ENCODE results near the gene LUC7L2. TPM values are rescaled to one million over a fixed set of nuclear protein-coding genes. Genes with fewer than 3 reads are reported as not detected.

Gene LUC7L2
- total RNA-seq, 1 experiment from 2014 or later = 94.4 TPM

- no peak overlapping the region for H3K4me3 Mint-ChIP-seq
- H3K27me3 Mint-ChIP-seq (ENCODE audit: low read depth) = no peaks in the 10 kb centered on the region
- TF ChIP-seq E2F5 (CRISPR knock-in tag; IDR thresholded peaks at IDR 0.05) (no peak), ZNF396 (CRISPR knock-in tag; IDR thresholded peaks at IDR 0.05; ENCODE audit: borderline replicate concordance) (no peak), AFF4 (CRISPR knock-in tag; IDR thresholded peaks at IDR 0.05; ENCODE audit: borderline replicate concordance) (no peak), RELA (CRISPR knock-in tag; IDR thresholded peaks at IDR 0.05; ENCODE audit: borderline replicate concordance) (no peak), ATF1 (CRISPR knock-in tag; IDR thresholded peaks at IDR 0.05) (no peak), HMGA2 (CRISPR knock-in tag; IDR thresholded peaks at IDR 0.05) (no peak), EMX1 (CRISPR knock-in tag; IDR thresholded peaks at IDR 0.05) (no peak), JUN (CRISPR knock-in tag; IDR thresholded peaks at IDR 0.05) (no peak), OVOL2 (CRISPR knock-in tag; IDR thresholded peaks at IDR 0.05; ENCODE audit: borderline replicate concordance) (no peak), FOXK1 (CRISPR knock-in tag; IDR thresholded peaks at IDR 0.05) (no peak)
- TF ChIP-seq, protein P1, sequence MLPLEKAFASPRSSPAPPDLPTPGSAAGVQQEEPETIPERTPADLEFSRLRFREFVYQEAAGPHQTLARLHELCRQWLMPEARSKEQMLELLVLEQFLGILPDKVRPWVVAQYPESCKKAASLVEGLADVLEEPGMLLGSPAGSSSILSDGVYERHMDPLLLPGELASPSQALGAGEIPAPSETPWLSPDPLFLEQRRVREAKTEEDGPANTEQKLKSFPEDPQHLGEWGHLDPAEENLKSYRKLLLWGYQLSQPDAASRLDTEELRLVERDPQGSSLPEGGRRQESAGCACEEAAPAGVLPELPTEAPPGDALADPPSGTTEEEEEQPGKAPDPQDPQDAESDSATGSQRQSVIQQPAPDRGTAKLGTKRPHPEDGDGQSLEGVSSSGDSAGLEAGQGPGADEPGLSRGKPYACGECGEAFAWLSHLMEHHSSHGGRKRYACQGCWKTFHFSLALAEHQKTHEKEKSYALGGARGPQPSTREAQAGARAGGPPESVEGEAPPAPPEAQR (CRISPR knock-in tag; IDR thresholded peaks at IDR 0.05) = no peak
- TF ChIP-seq, protein P2, sequence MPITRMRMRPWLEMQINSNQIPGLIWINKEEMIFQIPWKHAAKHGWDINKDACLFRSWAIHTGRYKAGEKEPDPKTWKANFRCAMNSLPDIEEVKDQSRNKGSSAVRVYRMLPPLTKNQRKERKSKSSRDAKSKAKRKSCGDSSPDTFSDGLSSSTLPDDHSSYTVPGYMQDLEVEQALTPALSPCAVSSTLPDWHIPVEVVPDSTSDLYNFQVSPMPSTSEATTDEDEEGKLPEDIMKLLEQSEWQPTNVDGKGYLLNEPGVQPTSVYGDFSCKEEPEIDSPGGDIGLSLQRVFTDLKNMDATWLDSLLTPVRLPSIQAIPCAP (CRISPR knock-in tag; IDR thresholded peaks at IDR 0.05) = no peak
- H3K9me3 Mint-ChIP-seq = no peaks in the 10 kb centered on the region
- DNase-seq (ENCODE audit: low spot score) (no peak), ATAC-seq (no peak)
- no peak overlapping the region for H3K27ac Mint-ChIP-seq
- no peaks in the 10 kb centered on the region for H3K36me3 Mint-ChIP-seq
- no peaks in the 10 kb centered on the region for H3K4me1 Mint-ChIP-seq
- ChIA-PET CTCF (no interaction called here), POLR2A (no interaction called here)
Observed at GRCh38 chr7:139328375-139328774, 31.3 kb upstream of the LUC7L2 start.

DNA sequence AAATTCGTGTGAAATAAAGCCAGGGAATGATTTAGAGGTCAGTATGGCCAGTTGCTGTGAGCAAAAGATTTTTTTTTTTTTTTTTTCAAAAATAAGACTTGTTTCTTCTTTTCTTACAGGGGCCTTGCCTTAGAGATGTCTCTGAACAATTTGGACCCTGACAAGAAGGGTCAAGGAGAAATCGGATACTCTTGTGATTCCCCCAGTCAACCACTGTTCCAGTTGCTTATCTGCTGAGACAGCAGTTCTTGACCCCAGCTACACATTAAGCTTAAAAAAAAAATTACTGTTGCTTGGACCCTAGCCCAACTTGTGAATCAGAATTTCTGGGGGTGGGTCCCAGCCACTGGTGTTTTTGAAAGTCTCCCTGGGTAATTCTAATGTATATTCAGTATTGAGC, 30.6 kb upstream of the LUC7L2 start:
- POLR2A ChIA-PET = no interaction called here
- TF ChIP-seq ZNF263 (CRISPR knock-in tag; IDR thresholded peaks at IDR 0.05; ENCODE audit: low read depth) (no peak), NFATC4 (CRISPR knock-in tag; IDR thresholded peaks at IDR 0.05) (no peak), KAT7 (CRISPR knock-in tag; IDR thresholded peaks at IDR 0.05; ENCODE audit: borderline replicate concordance) (no peak), JAZF1 (CRISPR knock-in tag; IDR thresholded peaks at IDR 0.05) (no peak), GTF2I (CRISPR knock-in tag; conservative IDR thresholded peaks at IDR 0.05) (no peak), GABPB1 (CRISPR knock-in tag; IDR thresholded peaks at IDR 0.05) (no peak), TP53 (CRISPR knock-in tag; IDR thresholded peaks at IDR 0.05) (no peak), ZNF423 (CRISPR knock-in tag; IDR thresholded peaks at IDR 0.05) (no peak)
- TF ChIP-seq, protein P3, sequence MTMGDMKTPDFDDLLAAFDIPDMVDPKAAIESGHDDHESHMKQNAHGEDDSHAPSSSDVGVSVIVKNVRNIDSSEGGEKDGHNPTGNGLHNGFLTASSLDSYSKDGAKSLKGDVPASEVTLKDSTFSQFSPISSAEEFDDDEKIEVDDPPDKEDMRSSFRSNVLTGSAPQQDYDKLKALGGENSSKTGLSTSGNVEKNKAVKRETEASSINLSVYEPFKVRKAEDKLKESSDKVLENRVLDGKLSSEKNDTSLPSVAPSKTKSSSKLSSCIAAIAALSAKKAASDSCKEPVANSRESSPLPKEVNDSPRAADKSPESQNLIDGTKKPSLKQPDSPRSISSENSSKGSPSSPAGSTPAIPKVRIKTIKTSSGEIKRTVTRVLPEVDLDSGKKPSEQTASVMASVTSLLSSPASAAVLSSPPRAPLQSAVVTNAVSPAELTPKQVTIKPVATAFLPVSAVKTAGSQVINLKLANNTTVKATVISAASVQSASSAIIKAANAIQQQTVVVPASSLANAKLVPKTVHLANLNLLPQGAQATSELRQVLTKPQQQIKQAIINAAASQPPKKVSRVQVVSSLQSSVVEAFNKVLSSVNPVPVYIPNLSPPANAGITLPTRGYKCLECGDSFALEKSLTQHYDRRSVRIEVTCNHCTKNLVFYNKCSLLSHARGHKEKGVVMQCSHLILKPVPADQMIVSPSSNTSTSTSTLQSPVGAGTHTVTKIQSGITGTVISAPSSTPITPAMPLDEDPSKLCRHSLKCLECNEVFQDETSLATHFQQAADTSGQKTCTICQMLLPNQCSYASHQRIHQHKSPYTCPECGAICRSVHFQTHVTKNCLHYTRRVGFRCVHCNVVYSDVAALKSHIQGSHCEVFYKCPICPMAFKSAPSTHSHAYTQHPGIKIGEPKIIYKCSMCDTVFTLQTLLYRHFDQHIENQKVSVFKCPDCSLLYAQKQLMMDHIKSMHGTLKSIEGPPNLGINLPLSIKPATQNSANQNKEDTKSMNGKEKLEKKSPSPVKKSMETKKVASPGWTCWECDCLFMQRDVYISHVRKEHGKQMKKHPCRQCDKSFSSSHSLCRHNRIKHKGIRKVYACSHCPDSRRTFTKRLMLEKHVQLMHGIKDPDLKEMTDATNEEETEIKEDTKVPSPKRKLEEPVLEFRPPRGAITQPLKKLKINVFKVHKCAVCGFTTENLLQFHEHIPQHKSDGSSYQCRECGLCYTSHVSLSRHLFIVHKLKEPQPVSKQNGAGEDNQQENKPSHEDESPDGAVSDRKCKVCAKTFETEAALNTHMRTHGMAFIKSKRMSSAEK (CRISPR knock-in tag; IDR thresholded peaks at IDR 0.05; ENCODE audit: borderline replicate concordance) = no peak
- TF ChIP-seq, protein P1 (CRISPR knock-in tag; IDR thresholded peaks at IDR 0.05) = no peak
- no peaks in the 10 kb centered on the region for H3K9me3 Mint-ChIP-seq
- ATAC-seq (no peak), DNase-seq (ENCODE audit: low spot score) (no peak)
- no peak overlapping the region for H3K4me3 Mint-ChIP-seq
- H3K4me1 Mint-ChIP-seq = no peaks in the 10 kb centered on the region
- H3K36me3 Mint-ChIP-seq = no peaks in the 10 kb centered on the region
- H3K27ac Mint-ChIP-seq = no peak overlapping the region
- CTCF ChIA-PET = interaction anchor here (1.1 to 1.4 kb wide), 3 partner anchors 7 to 312 kb away, joined by 3 to 5 read pairs (median 4); no protein-coding TSS in a partner anchor
- no peaks in the 10 kb centered on the region for H3K27me3 Mint-ChIP-seq (ENCODE audit: low read depth)
